ENCODE results near the gene AZU1.
"Not testable (repeated sequence)": the region's sequence is repeated elsewhere in the genome, so short reads cannot be mapped to it uniquely, and the experiment has no call there.

AZU1 gene

GRCh38 chr19:831407-832369 is 4.1 kb downstream of the AZU1 start:
- DNase-seq (ENCODE audit: low spot score) = no peak

GRCh38 chr19:834216-834615 is 6.6 kb downstream of the AZU1 start:
- DNase-seq (ENCODE audit: low spot score) = no peak

- no peak for DNase-seq (ENCODE audit: low spot score)
These were observed 7.7 kb downstream of the AZU1 start for GRCh38 chr19:835210-835810.

- DNase-seq (ENCODE audit: low spot score) = no peak
These were observed 13.0 kb downstream of the AZU1 start, which contains the start of gene PRTN3 for GRCh38 chr19:840519-841206. Gene PRTN3, plus strand, starts transcription at chr19:840999. Its CDS starts 10 bp downstream, at chr19:841009.

- not testable (repeated sequence) for DNase-seq (ENCODE audit: low spot score)
These were observed 15.2 kb downstream of the AZU1 start for GRCh38 chr19:842802-843179.

GRCh38 chr19:843180-843835 is 15.7 kb downstream of the AZU1 start:
- DNase-seq (ENCODE audit: low spot score) = no peak

- DNase-seq (ENCODE audit: low spot score) = no peak
These were observed 16.4 kb downstream of the AZU1 start for GRCh38 chr19:843836-844545.

GRCh38 chr19:844546-844971 is 16.9 kb downstream of the AZU1 start:
- DNase-seq (ENCODE audit: low spot score) = no peak

GRCh38 chr19:845707-846521 is 18.3 kb downstream of the AZU1 start:
- DNase-seq (ENCODE audit: low spot score) = no peak

GRCh38 chr19:848386-848921 is 20.8 kb downstream of the AZU1 start:
- DNase-seq (ENCODE audit: low spot score) = no peak

- DNase-seq (ENCODE audit: low spot score) = not testable (repeated sequence)
These were observed 21.6 kb downstream of the AZU1 start for GRCh38 chr19:849195-849594.

- DNase-seq (ENCODE audit: low spot score) = no peak
These were observed 22.8 kb downstream of the AZU1 start for GRCh38 chr19:850221-850978.

GRCh38 chr19:850979-851335 is 23.3 kb downstream of the AZU1 start:
- DNase-seq (ENCODE audit: low spot score) = no peak

- DNase-seq (ENCODE audit: low spot score) = no peak
These were observed 24.7 kb downstream of the AZU1 start, which contains the start of gene ELANE for GRCh38 chr19:852136-853013. Gene ELANE, plus strand, starts transcription at chr19:852303. Its CDS starts 26 bp downstream, at chr19:852329.

- DNase-seq (ENCODE audit: low spot score) = no peak
These were observed 25.5 kb downstream of the AZU1 start for GRCh38 chr19:853014-853585.

GRCh38 chr19:853614-854220 is 26.1 kb downstream of the AZU1 start:
- DNase-seq (ENCODE audit: low spot score) = not testable (repeated sequence)

GRCh38 chr19:854549-854948 is 26.9 kb downstream of the AZU1 start:
- no peak for DNase-seq (ENCODE audit: low spot score)

- DNase-seq (ENCODE audit: low spot score) = no peak
These were observed 27.5 kb downstream of the AZU1 start for GRCh38 chr19:855142-855541.

All from germinal center (tissue), 1 donor.